Measurements from ENCODE around the gene KRT84.

GRCh38 chr12:52359621-52360061 is 25.8 kb downstream of the KRT84 start:
- TF ChIP-seq ZNF580 (tag by site-specific recombination; IDR thresholded peaks at IDR 0.05) (no peak), ZNF24 (tag by site-specific recombination; IDR thresholded peaks at IDR 0.05) (no peak)

Data from HEK293 (cell line).